Activated CD8-positive, alpha-beta memory T cell treated with anti-CD3 and anti-CD28 coated beads, Interleukin-2, amount 50 U/mL, for 48 hours (primary cell): ENCODE measurements around the gene DAAM2.

Source experiments
- DNase-seq: peaks from one replicate; pipeline ENCODE4 v3.0.0-alpha.2; 2020

The DAAM2 gene

GRCh38 chr6:39935241-39935640, 143.1 kb downstream of the DAAM2 start:
- DNase-seq, result no peak

- no peak for DNase-seq
Measured at GRCh38 chr6:39936857-39937256, 144.7 kb downstream of the DAAM2 start.

GRCh38 chr6:39937686-39938333, 145.6 kb downstream of the DAAM2 start:
- DNase-seq, result no peak

- DNase-seq, result no peak
Measured at GRCh38 chr6:39938773-39939654, 146.8 kb downstream of the DAAM2 start.

- DNase-seq, result no peak
Measured at GRCh38 chr6:39941138-39941537, 149.0 kb downstream of the DAAM2 start.

GRCh38 chr6:39941820-39942219, 149.6 kb downstream of the DAAM2 start:
- DNase-seq, result no peak

GRCh38 chr6:39942903-39943580, 150.9 kb downstream of the DAAM2 start:
- DNase-seq, result no peak

GRCh38 chr6:39945626-39946025, 153.4 kb downstream of the DAAM2 start:
- no peak for DNase-seq

GRCh38 chr6:39947611-39948068, 155.5 kb downstream of the DAAM2 start:
- no peak for DNase-seq

- DNase-seq, result no peak
Measured at GRCh38 chr6:39948199-39948791, 156.1 kb downstream of the DAAM2 start.

GRCh38 chr6:39950125-39950720, 158.0 kb downstream of the DAAM2 start:
- no peak for DNase-seq

GRCh38 chr6:39951191-39951590, 159.0 kb downstream of the DAAM2 start:
- DNase-seq, result no peak

- no peak for DNase-seq
Measured at GRCh38 chr6:39951716-39952115, 159.5 kb downstream of the DAAM2 start.

GRCh38 chr6:39952167-39952566, 160.0 kb downstream of the DAAM2 start:
- DNase-seq, result no peak

- no peak for DNase-seq
Measured at GRCh38 chr6:39953076-39953618, 161.0 kb downstream of the DAAM2 start.
